ENCODE measurements around the gene PLCL1. TPM values are rescaled to one million over a fixed set of nuclear protein-coding genes. Genes with fewer than 3 reads are reported as not detected.
A peak's percentile ranks its signal among the peaks of the same experiment; 100 is the strongest.

Gene PLCL1
- total RNA-seq, 3 donors from 2014 or later: 0.94 to 1.8 (median 1.2) TPM

GRCh38 chr2:197876524-197876923, 72.1 kb downstream of the PLCL1 start:
- ATAC-seq: no peak
- Mint-ChIP-seq H3K27me3 (ENCODE audit: low read depth) (no peaks in the 10 kb centered on the region), H3K36me3 (ENCODE audit: insufficient read depth) (no peaks in the 10 kb centered on the region), H3K4me3 (no peak overlapping the region), H3K9me3 (no peaks in the 10 kb centered on the region), H3K4me1 (ENCODE audit: low read depth) (peaks cover 31% of the 10 kb centered on the region)
- no peak for DNase-seq

- ATAC-seq (no peak), DNase-seq (no peak)
- no peak overlapping the region for H3K4me3 Mint-ChIP-seq
- no peaks in the 10 kb centered on the region for H3K36me3 Mint-ChIP-seq (ENCODE audit: insufficient read depth)
- H3K4me1 Mint-ChIP-seq (ENCODE audit: low read depth): peaks cover 26% of the 10 kb centered on the region
- H3K9me3 Mint-ChIP-seq: no peaks in the 10 kb centered on the region
- no peaks in the 10 kb centered on the region for H3K27me3 Mint-ChIP-seq (ENCODE audit: low read depth)
These were observed 72.6 kb downstream of the PLCL1 start for GRCh38 chr2:197877038-197877437.

DNA sequence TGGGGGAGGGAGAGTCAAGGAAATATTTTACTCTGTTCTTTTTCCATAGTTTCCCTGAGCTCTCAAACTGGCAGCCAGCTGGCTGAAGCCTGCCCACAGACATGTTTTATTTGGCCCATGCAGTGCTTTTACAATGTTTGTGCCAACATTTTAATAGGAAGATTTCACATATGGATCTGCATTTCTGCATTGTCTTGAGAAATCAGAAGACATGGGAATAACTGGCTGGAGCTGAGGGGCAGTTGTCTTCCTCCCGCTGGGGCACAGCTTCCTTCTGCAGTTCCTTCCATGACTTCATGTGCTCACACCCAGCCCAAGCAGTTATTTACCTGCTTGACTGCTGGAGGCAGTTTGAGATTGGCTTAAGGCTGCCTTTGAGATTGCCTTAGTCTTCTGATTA, 74.4 kb downstream of the PLCL1 start:
- ATAC-seq (no peak), DNase-seq (no peak)
- Mint-ChIP-seq H3K4me1 (ENCODE audit: low read depth) (peaks cover 17% of the 10 kb centered on the region), H3K36me3 (ENCODE audit: insufficient read depth) (no peaks in the 10 kb centered on the region), H3K9me3 (no peaks in the 10 kb centered on the region), H3K27me3 (ENCODE audit: low read depth) (no peaks in the 10 kb centered on the region), H3K4me3 (no peak overlapping the region)

GRCh38 chr2:197879812-197880408, 75.5 kb downstream of the PLCL1 start:
- H3K4me1 Mint-ChIP-seq (ENCODE audit: low read depth): peaks cover 17% of the 10 kb centered on the region
- DNase-seq (no peak), ATAC-seq (no peak)
- no peaks in the 10 kb centered on the region for H3K27me3 Mint-ChIP-seq (ENCODE audit: low read depth)
- no peaks in the 10 kb centered on the region for H3K9me3 Mint-ChIP-seq
- H3K4me3 Mint-ChIP-seq: no peak overlapping the region
- H3K36me3 Mint-ChIP-seq (ENCODE audit: insufficient read depth): peaks cover 3% of the 10 kb centered on the region

DNA sequence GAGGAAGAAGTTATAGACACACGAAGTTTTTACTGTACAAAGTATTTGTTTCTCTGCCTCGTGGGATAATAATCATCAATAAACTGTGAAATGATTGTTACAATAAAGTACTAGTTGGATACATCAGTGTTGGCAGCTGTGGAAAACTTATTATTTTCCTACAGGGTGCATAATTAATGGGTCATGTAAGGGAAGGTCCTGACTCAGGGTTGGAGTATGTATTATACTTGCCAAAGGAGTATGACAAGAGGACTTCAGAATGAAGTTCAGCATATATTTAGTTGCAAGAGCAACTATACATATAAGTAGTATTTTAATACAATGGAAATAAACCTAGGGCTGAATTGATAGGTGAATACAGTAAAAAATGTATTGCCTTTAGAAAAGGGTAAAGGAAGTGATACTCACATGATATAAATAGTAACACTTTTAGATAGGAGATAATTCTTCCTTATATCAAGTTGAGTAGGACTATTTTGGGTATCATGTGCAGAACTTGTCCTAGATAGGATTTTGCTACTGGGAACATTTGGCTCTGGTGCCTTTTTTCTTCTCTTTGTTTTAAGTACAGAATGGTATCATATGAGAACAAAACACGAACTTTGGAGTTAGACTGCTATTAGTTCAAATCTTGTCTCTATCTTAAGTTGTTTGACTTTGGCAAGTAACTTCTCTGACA, 79.1 kb downstream of the PLCL1 start:
- Mint-ChIP-seq H3K4me3 (no peak overlapping the region), H3K9me3 (no peaks in the 10 kb centered on the region), H3K27me3 (ENCODE audit: low read depth) (no peaks in the 10 kb centered on the region), H3K36me3 (ENCODE audit: insufficient read depth) (peaks cover 11% of the 10 kb centered on the region), H3K4me1 (ENCODE audit: low read depth) (peaks cover 23% of the 10 kb centered on the region)
- ATAC-seq (no peak), DNase-seq (no peak)

DNA sequence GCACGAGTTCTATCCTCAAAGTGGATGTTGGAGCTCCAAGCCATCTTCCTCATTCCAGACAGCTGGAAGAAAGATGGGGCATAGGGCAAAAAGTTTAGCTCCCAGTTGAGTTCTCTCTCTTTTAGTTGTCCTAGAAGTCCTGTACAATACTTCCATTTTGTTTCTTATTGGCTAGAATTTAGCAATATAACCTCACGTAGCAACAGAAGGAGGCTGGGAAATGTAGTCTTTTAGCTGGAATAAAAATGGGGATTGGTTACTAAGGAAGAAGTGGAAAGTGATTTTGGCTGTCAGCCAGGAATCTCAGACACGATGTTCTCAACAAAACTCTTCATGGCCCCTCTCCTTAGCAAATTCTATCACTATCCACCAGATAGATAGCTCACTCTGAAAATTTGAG, 79.9 kb downstream of the PLCL1 start:
- Mint-ChIP-seq H3K36me3 (ENCODE audit: insufficient read depth) (peaks cover 11% of the 10 kb centered on the region), H3K27me3 (ENCODE audit: low read depth) (no peaks in the 10 kb centered on the region), H3K4me3 (no peak overlapping the region), H3K9me3 (no peaks in the 10 kb centered on the region), H3K4me1 (ENCODE audit: low read depth) (peaks cover 21% of the 10 kb centered on the region)
- ATAC-seq (no peak), DNase-seq (no peak)

DNA sequence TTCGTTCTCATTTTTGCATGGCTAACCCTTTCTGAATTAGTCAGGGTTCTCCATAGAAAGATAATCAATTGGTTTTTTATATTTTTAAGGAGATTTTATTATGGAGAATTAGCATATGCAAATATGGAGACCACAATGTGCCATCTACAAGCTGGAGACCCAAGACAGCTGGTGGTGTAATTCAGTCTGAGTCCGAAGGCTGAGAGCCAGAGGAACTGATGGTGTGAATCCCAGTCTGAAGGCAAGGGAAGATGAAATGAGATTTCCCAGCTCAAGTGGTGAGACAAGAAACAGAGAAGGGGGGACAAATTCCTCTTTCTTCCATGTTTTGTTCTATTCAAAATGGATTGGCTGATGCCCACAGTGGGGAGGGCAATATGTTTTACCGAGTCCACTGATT, 80.7 kb downstream of the PLCL1 start:
- H3K27me3 Mint-ChIP-seq (ENCODE audit: low read depth): no peaks in the 10 kb centered on the region
- H3K4me3 Mint-ChIP-seq: no peak overlapping the region
- no peak for ATAC-seq
- no peaks in the 10 kb centered on the region for H3K9me3 Mint-ChIP-seq
- peaks cover 11% of the 10 kb centered on the region for H3K36me3 Mint-ChIP-seq (ENCODE audit: insufficient read depth)
- DNase-seq: no peak
- peaks cover 27% of the 10 kb centered on the region for H3K4me1 Mint-ChIP-seq (ENCODE audit: low read depth)

- DNase-seq: no peak
- H3K4me1 Mint-ChIP-seq (ENCODE audit: low read depth): peaks cover 28% of the 10 kb centered on the region
- no peak overlapping the region for H3K4me3 Mint-ChIP-seq
- no peaks in the 10 kb centered on the region for H3K9me3 Mint-ChIP-seq
- peaks cover 11% of the 10 kb centered on the region for H3K36me3 Mint-ChIP-seq (ENCODE audit: insufficient read depth)
- H3K27me3 Mint-ChIP-seq (ENCODE audit: low read depth): no peaks in the 10 kb centered on the region
- ATAC-seq: no peak
These were observed 81.2 kb downstream of the PLCL1 start for GRCh38 chr2:197885587-197885986.

GRCh38 chr2:197888321-197888720, 83.9 kb downstream of the PLCL1 start:
- ATAC-seq (no peak), DNase-seq (no peak)
- H3K36me3 Mint-ChIP-seq (ENCODE audit: insufficient read depth): peaks cover 11% of the 10 kb centered on the region
- no peaks in the 10 kb centered on the region for H3K9me3 Mint-ChIP-seq
- no peak overlapping the region for H3K4me3 Mint-ChIP-seq
- peaks cover 48% of the 10 kb centered on the region for H3K4me1 Mint-ChIP-seq (ENCODE audit: low read depth)
- no peaks in the 10 kb centered on the region for H3K27me3 Mint-ChIP-seq (ENCODE audit: low read depth)

GRCh38 chr2:197889041-197889440, 84.6 kb downstream of the PLCL1 start:
- DNase-seq (peak; percentile 15), ATAC-seq (peak; percentile 91 to 94)
- Mint-ChIP-seq H3K4me3 (peak overlapping the region; percentile 41), H3K27me3 (ENCODE audit: low read depth) (no peaks in the 10 kb centered on the region), H3K4me1 (ENCODE audit: low read depth) (peaks cover 55% of the 10 kb centered on the region), H3K36me3 (ENCODE audit: insufficient read depth) (peaks cover 11% of the 10 kb centered on the region), H3K9me3 (no peaks in the 10 kb centered on the region)

- Mint-ChIP-seq H3K4me3 (no peak overlapping the region), H3K27me3 (ENCODE audit: low read depth) (no peaks in the 10 kb centered on the region), H3K9me3 (no peaks in the 10 kb centered on the region), H3K4me1 (ENCODE audit: low read depth) (peaks cover 65% of the 10 kb centered on the region), H3K36me3 (ENCODE audit: insufficient read depth) (peaks cover 9% of the 10 kb centered on the region)
- no peak for DNase-seq
- ATAC-seq: no peak
These were observed 85.8 kb downstream of the PLCL1 start for GRCh38 chr2:197890168-197890567.

DNA sequence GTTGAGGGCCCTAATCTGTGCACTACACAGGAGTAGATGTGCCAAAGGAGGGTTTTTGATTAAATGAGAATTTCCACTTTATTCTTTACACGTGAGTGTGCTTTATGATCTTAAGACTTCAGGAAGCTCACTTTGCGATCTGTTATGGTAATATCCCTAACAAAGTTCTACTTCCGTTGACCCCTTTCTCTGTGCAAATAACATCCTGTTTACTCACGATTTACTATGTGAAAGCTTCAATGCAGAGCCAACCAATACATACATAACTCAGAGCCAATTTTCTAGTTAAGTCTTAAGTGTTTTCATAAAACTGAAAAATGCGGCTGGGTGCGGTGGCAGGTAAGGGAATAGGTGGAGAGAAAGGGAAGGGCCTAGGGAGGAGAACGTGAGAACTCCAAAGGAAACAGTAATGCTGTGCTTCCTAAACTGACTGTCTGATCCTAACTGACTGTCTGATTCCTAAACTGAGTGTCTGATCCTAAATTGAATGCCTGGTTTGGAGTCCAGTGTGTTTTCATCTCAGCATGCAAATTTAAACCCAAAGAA, 87.6 kb downstream of the PLCL1 start:
- ATAC-seq: no peak
- H3K27me3 Mint-ChIP-seq (ENCODE audit: low read depth): no peaks in the 10 kb centered on the region

DNA sequence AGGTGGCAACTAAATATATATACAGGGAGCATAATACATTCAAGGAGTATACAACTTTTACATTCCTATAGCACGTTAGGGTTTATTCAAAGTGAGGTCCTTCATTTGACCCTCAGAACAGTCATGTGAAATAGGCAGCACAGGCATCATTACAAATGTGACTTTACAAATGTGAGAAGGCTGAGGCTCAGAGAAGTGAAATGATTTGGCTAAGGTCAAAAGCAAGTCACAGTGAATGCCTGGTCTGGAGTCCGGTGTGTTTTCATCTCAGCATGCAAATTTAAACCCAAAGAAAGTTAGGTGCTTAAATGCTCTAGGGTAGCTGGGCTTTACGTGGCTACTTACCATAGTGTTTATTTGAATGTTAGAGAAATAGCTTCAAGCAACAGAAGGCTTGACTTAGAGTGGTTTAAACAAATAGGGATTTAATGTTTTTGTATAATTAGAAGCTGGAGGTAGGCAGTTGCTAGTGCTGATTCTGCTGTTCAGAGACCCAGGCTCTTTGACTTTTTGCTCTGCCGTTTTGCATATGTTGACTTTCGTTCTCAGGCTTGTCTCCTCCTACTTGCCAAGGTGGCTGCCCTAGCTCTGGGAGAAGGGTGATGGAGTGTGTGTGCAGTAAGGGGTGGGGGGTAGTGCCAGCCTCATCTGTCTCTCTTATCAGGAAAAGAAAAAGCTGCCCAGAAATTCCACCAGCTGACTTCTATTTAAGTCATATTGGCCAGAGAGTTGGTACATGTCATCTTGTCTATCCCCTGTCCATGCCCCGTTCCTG, 89.2 kb downstream of the PLCL1 start:
- H3K36me3 Mint-ChIP-seq (ENCODE audit: insufficient read depth): peaks cover 1% of the 10 kb centered on the region
- peak overlapping the region; percentile 72 for H3K4me3 Mint-ChIP-seq
- ATAC-seq (peak in 1 of 2 donors; percentile 27), DNase-seq (no peak)
- peaks cover 60% of the 10 kb centered on the region for H3K4me1 Mint-ChIP-seq (ENCODE audit: low read depth)
- H3K27me3 Mint-ChIP-seq (ENCODE audit: low read depth): no peaks in the 10 kb centered on the region
- H3K9me3 Mint-ChIP-seq: no peaks in the 10 kb centered on the region

More for the DNA sequence above, 87.6 kb downstream of the PLCL1 start:
- H3K9me3 Mint-ChIP-seq: no peaks in the 10 kb centered on the region
- no peak for DNase-seq
- H3K4me3 Mint-ChIP-seq: peak overlapping the region; percentile 67
- peaks cover 64% of the 10 kb centered on the region for H3K4me1 Mint-ChIP-seq (ENCODE audit: low read depth)
- H3K36me3 Mint-ChIP-seq (ENCODE audit: insufficient read depth): peaks cover 1% of the 10 kb centered on the region

GRCh38 chr2:197894751-197895274, 90.4 kb downstream of the PLCL1 start:
- H3K4me3 Mint-ChIP-seq: no peak overlapping the region
- H3K27me3 Mint-ChIP-seq (ENCODE audit: low read depth): no peaks in the 10 kb centered on the region
- peaks cover 1% of the 10 kb centered on the region for H3K36me3 Mint-ChIP-seq (ENCODE audit: insufficient read depth)
- no peaks in the 10 kb centered on the region for H3K9me3 Mint-ChIP-seq
- DNase-seq (no peak), ATAC-seq (no peak)
- peaks cover 53% of the 10 kb centered on the region for H3K4me1 Mint-ChIP-seq (ENCODE audit: low read depth)

All from activated T-cell treated with anti-CD3 and anti-CD28 coated beads, Interleukin-2, amount 50 U/mL, for 4 hours (primary cell).